GM18502 (cell line): ENCODE data around the gene SLC26A8.

Experiments
- ATAC-seq: cut with Tn5 transposase; IDR thresholded peaks from one replicate; pipeline ENCODE4 v1.9.1; 2021; ENCODE audit warnings: mild to moderate bottlenecking; ENCODE audit not compliant: unreplicated experiment, poor library complexity

Gene SLC26A8

DNA sequence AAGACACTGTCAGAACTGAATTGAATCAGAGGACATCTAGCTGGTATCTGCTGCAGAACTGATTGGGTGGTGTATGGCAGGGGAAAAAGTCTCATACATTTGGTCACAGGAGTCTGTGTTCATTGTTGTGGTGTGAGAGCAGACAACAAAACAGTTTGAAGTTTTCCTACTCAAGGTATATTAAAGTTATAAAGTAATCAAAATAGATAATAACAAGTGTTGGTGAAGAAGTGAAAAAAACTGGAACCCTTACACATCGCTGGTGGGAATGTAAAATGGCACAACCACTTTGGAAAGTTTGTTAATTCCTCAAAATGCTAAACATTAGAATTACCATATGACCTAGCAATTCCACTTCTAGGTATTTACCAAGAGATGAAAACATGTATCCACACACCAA is 128.2 kb downstream of the SLC26A8 start:
- ATAC-seq, result no peak

DNA sequence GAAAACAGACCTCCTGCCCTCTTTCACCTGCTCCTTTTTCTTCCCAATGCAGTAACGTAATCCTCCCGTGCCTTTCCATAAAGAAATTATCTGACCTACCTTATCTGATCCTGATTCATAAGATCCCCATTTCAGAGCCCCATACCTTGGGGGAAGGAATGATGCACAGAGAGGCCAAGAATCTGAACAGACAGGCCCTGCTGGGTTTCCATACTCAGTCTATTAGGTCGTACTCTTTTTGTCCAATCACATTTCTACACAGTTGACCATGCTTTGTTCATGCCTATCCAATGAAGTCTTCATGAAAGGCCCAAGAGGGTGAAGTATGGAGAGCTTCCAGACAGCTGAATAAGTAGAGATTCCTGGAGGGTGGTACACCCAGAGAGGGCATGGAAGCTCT is 128.9 kb downstream of the SLC26A8 start:
- ATAC-seq, result no peak

- ATAC-seq, result no peak
Measured at GRCh38 chr6:35894776-35895175, 129.7 kb downstream of the SLC26A8 start.
